Esophagus squamous epithelium (tissue), 5 donors: ENCODE measurements around the gene SUPT4H1. TPM values are rescaled to one million over a fixed set of nuclear protein-coding genes. Genes with fewer than 3 reads are reported as not detected.

ENCODE experiments used
- DNase-seq: peaks from one replicate; lab custom pipeline; 2025; lab: John Stamatoyannopoulos, UW
- H3K27ac ChIP-seq, 4 donors: fragments of 200-600 bp; sonication (generic); one replicate each; pipeline ENCODE4 v1.5.1; 2016 to 2019; ENCODE audit warnings: mild to moderate bottlenecking in 1 of 4
- H3K27me3 ChIP-seq, 4 donors: fragments of 200-600 bp; sonication (generic); 1 replicate in 3 of 4; 2 replicates in 1 of 4; pipeline versions ENCODE4 v1.5.1 to v1.6.0; 2017 to 2021; ENCODE audit warnings: antibody characterized with exemption in 1 of 4
- H3K36me3 ChIP-seq, 3 donors: fragments of 200-600 bp; sonication (generic); one replicate each; pipeline ENCODE4 v1.5.1; 2016 to 2019
- H3K4me1 ChIP-seq, 3 donors: fragments of 200-600 bp; sonication (generic); one replicate each; pipeline ENCODE4 v1.5.1; 2017 to 2019
- H3K4me3 ChIP-seq, 4 donors: fragments of 200-600 bp; sonication (generic); 1 replicate in 3 of 4; 2 replicates in 1 of 4; pipeline ENCODE4 v1.5.1; 2016 to 2019; ENCODE audit warnings: mild to moderate bottlenecking in 2 of 4, moderate library complexity in 1 of 4
- H3K9me3 ChIP-seq, 3 donors: fragments of 200-600 bp; sonication (generic); one replicate each; pipeline ENCODE4 v1.5.1; 2016 to 2019
- CTCF ChIP-seq, 6 experiments: fragments of 450-650 bp in 4 of 6; fragments of 200-600 bp in 2 of 6; sonication (generic) in 2 of 6; IDR thresholded peaks; one replicate each; pipeline ENCODE4 v1.5.1; 2016 to 2019; ENCODE audit warnings: antibody characterized with exemption in 6 of 6, mild to moderate bottlenecking in 4 of 6, moderate library complexity in 4 of 6
- POLR2A ChIP-seq, 4 donors: fragments of 450-650 bp; IDR thresholded peaks; one replicate each; pipeline ENCODE4 v1.6.1; 2017; ENCODE audit warnings: antibody characterized with exemption in 4 of 4, mild to moderate bottlenecking in 4 of 4, moderate library complexity in 3 of 4
- WGBS, 2 donors: methylation state at CpG; one replicate each; pipeline ENCODE4 v1.1.5; 2018; 5-methylcytosine and 5-hydroxymethylcytosine counted together
- intact Hi-C: fragments of 100-400 bp; cut with DNase I; formaldehyde crosslinking; loops from one replicate; pipeline ENCODE4 v1.15.0; 2022
- total RNA-seq, 4 donors: library from RNA; depleted of rRNA; stranded (reverse); fragments of >200 nt; gene quantifications; one replicate each; pipeline ENCODE4 v1.1.0, GENCODE V29; 2016
- donor health status: DM: yes; HTN: yes; CAD: no.

Gene SUPT4H1
- total RNA-seq, 4 donors from 2014 or later: 29.9 to 54.9 (median 37.0) TPM

DNA sequence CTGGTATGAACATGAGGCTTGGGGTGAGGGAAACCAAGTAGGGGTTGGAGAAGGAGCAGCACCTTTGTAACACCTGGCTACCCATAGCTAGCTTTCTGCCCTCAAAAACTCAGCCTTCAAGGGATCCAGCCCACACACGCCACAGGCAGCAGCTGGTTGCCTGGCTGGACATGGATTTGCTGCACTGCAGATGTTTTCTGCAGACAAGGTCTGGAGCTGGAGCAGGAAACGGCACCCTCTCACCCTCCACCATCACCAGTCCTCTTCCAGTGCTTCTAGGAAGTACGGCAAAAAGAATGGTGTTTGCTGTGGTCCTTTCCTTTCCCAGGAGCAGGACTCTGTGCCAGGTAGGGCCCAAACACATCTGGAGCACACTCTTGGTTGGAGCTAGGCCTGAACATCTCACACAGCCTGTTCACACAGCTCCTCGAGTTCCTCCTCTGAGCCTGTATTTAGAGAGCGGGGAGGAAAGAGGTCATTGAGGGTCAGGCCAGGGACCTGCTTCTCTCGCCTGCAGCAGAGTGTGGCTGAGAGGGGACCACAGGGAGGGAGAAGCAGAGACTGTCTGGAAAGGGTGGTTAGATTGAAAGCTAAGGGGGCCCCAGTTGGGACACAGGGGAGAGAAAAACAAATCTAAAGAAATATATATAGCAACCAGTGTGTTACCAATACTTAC is 2.7 kb upstream of the SUPT4H1 start:
- H3K9me3 ChIP-seq: no peaks in the 10 kb centered on the region
- H3K4me3 ChIP-seq: no peak overlapping the region
- WGBS, 2 donors: 59 to 65% methylated on average over 6 of the region's 6 CpGs
- no peak for TF ChIP-seq CTCF (IDR thresholded peaks at IDR 0.05)
- TF ChIP-seq POLR2A (IDR thresholded peaks at IDR 0.05): no peak
- intact Hi-C loops: loop anchor here (10.0 kb wide), 1 partner anchor 160 kb away; the partner anchor contains the start of gene MTMR4
- peaks cover 6 to 34% (median 7%) of the 10 kb centered on the region in 3 donors for H3K4me1 ChIP-seq
- DNase-seq: no peak
- H3K36me3 ChIP-seq: peaks cover 4 to 58% (median 7%) of the 10 kb centered on the region in 3 donors
- H3K27ac ChIP-seq: no peak overlapping the region
- H3K27me3 ChIP-seq: no peaks in the 10 kb centered on the region

GRCh38 chr17:58353389-58353825 is 1.4 kb upstream of the SUPT4H1 start:
- no peak for DNase-seq
- peaks cover 5 to 58% (median 10%) of the 10 kb centered on the region in 3 donors for H3K36me3 ChIP-seq
- peaks cover 6 to 34% (median 7%) of the 10 kb centered on the region in 3 donors for H3K4me1 ChIP-seq
- peak overlapping the region; percentile 94 to 97 (median 94) for H3K27ac ChIP-seq
- 57 to 58% methylated on average over 4 of the region's 4 CpGs for WGBS, 2 donors
- intact Hi-C loops: loop anchor here (10.0 kb wide), 1 partner anchor 161 kb away; the partner anchor contains the start of gene MTMR4
- no peak for TF ChIP-seq CTCF (IDR thresholded peaks at IDR 0.05)
- TF ChIP-seq POLR2A (IDR thresholded peaks at IDR 0.05): no peak
- H3K27me3 ChIP-seq: no peaks in the 10 kb centered on the region
- no peaks in the 10 kb centered on the region for H3K9me3 ChIP-seq
- peak overlapping the region in 2 of 4 donors; percentile 87 to 90 for H3K4me3 ChIP-seq

DNA sequence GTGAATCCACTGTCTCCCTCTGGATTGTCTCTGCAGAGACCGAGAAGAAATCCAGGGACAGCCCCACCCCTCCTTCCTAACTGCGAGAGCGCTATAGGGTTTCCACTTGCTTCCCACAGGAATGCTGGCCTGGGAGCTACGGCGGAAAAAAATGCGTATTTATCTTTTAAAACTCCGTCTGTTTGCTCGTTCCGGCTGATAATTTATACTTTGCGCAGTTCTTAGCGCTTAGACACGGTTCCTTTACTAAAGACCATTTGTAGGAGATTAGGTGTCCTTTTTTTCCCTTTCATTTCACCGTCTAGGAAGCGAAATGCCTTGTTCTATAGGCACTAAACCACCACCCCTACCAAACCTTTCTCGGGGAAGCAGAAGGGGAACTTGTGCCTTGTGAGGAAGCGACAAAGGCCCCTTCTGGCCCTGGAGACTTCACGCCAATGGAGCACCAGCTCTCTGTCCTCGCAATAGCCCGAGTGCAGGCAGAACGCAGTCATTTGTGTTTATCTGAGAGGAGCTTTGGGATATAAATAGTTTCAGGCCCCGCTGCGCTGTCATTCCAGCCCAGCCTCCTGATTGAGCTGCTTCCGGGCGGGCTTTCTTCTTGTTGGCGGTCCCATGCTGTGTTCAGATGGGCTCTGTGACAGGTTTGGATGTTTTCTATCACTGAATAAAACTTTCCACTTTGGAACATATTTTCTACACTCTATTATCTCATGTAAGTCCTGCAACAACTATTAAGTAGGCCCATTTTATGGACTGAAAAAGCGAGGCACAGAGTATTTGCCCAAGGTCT is 791 bp upstream of the SUPT4H1 start:
- intact Hi-C loops: loop anchor here (10.0 kb wide), 1 partner anchor 162 kb away; the partner anchor contains the start of gene MTMR4
- no peak for TF ChIP-seq CTCF (IDR thresholded peaks at IDR 0.05)
- peak in 1 of 4 donors; percentile 53 for TF ChIP-seq POLR2A (IDR thresholded peaks at IDR 0.05)
- DNase-seq: no peak
- no peaks in the 10 kb centered on the region for H3K9me3 ChIP-seq
- WGBS, 2 donors: 3 to 4% methylated on average over 20 to 26 of the region's 26 CpGs
- peak overlapping the region; percentile 94 to 97 (median 94) for H3K27ac ChIP-seq
- peaks cover 11 to 58% (median 16%) of the 10 kb centered on the region in 3 donors for H3K36me3 ChIP-seq
- peaks cover 6 to 34% (median 7%) of the 10 kb centered on the region in 3 donors for H3K4me1 ChIP-seq
- no peaks in the 10 kb centered on the region for H3K27me3 ChIP-seq
- peak overlapping the region; percentile 71 to 90 (median 84) for H3K4me3 ChIP-seq

DNA sequence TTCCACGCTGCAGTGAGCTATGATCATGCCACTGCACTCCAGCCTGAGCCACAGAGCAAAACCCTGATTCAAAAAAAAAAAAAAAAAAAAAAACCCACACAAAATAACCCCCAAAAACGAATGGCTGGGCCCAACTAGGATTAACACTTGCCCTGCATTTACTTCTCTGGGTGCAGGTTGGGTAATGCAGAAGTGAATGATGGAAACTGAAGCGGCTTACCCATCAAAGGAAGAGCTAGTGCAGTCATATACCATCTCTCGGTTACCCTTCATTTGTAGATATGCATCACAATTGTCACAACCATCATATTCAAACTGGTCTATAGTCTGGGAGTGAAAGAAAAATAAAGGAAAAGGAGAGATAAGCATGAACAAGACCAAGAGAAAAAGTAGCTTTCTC is 819 bp downstream of the SUPT4H1 start:
- intact Hi-C loops: loop anchor here (10.0 kb wide), 1 partner anchor 164 kb away; the partner anchor contains the start of gene MTMR4
- Histone ChIP-seq H3K9me3 (no peaks in the 10 kb centered on the region), H3K36me3 (peaks cover 26 to 62% (median 32%) of the 10 kb centered on the region in 3 donors)

More for the DNA sequence above, 819 bp downstream of the SUPT4H1 start:
- Histone ChIP-seq H3K4me1 (peaks cover 6 to 29% (median 7%) of the 10 kb centered on the region in 3 donors), H3K27me3 (no peaks in the 10 kb centered on the region), H3K27ac (peak overlapping the region in 3 of 4 donors; percentile 94 to 97 (median 95)), H3K4me3 (peak overlapping the region; percentile 71 to 90 (median 84))
- WGBS, 2 donors: 27 to 29% methylated on average over 3 of the region's 4 CpGs
- no peak for DNase-seq
- no peak for TF ChIP-seq POLR2A (IDR thresholded peaks at IDR 0.05)
- TF ChIP-seq CTCF (IDR thresholded peaks at IDR 0.05): no peak
